Eye (tissue), 1 donor: Measurements from ENCODE around the gene KCNK2.

Experiments
- DNase-seq: peaks from one replicate; pipeline ENCODE4 v3.0.0-alpha.2; 2015

KCNK2 gene

GRCh38 chr1:215101511-215101910 lies 19.0 kb downstream of the KCNK2 start:
- no peak for DNase-seq

- no peak for DNase-seq
Measured at GRCh38 chr1:215104283-215104682, 21.7 kb downstream of the KCNK2 start.

- no peak for DNase-seq
Measured at GRCh38 chr1:215106067-215106466, 23.5 kb downstream of the KCNK2 start.

DNA sequence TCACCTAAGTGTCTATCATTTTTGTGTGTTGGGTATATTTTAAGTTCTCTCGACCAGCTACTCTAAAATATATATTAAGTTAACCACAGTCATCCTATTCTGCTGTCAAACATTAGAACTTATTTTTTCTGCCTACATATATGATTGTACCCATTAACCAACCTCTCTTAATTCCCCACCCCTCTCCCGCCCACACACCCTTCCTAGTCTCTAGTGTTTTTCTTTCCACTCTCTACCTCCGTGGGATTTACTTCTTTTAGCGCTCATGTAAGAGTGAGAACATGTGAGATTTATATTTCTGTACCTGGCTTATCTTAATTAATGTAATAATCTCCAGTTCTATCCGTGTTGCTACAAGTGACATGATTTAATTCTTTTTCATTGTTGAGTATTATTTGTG lies 26.6 kb downstream of the KCNK2 start:
- DNase-seq: no peak

DNA sequence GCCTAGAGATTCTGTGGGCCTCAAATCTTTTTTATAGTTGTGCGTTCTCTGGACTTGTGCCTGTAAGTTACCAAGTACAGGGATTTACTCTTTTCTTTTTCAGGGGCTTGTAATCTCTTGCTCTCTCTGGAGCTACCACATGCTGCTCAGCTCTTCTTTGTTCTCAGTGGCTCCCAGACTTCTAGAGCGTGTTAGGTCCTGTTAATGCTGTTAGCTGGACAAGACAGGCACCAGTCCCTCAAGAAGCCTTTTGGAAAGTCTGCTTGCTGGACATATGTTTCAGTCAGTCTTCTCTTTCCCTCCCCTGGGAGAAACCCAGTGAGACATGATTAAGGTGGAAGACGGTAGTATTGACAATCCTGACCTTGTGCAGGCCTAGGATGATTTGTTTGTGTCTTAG lies 29.4 kb downstream of the KCNK2 start:
- DNase-seq: no peak

GRCh38 chr1:215113776-215114153 lies 31.2 kb downstream of the KCNK2 start:
- no peak for DNase-seq

DNA sequence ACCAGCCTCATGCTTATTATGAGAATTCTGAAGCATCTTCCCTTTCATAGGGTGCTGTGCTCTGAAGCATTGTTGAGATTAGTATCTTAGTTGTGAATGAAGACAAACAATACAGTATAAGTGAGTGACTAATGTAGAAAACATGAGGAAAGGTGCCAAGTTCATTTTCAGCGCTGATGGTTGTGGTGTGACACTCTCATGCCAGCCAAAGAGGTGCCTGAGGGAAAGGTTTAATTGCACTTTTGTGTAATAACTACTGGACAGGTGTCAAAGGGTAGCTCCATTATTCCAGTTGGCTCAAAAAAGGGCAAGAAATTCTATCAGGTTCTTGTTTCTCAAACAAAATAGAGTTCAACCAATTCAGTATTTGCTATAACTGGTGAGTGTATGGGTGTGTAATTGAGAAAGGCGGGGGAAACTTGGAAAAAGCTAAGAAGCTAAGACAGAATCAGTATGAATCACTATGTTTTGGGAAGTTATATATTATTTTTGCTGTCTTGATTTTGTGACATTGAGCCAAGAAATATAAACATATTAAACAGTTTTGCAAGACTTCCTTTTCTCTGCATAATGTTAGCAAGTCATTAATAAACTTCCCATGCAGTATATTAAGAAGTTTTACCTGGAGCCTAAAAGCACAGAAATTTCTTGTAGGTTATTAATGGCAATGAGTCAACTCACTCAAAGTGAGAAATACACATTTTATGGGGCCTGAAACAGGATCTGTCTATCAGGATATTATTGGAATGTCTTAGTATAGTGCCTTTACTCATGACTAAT lies 31.8 kb downstream of the KCNK2 start:
- peak; percentile 10 for DNase-seq

DNA sequence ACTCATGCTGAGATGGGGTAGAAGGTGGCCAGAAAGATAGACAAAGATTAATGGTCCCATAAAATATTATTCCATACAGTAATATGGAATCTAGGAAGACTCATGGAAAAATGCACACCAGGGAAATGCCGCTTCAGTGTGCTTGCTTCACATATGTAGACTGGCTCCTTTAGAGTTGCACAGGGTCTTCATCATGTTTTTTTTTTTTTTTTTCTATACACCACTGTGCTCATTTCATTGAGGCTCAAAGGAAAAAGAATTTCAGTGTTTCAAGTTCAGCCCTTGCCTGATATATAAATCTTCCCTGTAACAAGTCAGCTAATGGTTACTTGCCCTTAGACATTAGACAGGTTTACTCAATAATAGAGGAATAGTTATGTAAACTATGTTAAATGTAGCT lies 33.2 kb downstream of the KCNK2 start:
- no peak for DNase-seq

GRCh38 chr1:215118081-215118480 lies 35.5 kb downstream of the KCNK2 start:
- no peak for DNase-seq

DNA sequence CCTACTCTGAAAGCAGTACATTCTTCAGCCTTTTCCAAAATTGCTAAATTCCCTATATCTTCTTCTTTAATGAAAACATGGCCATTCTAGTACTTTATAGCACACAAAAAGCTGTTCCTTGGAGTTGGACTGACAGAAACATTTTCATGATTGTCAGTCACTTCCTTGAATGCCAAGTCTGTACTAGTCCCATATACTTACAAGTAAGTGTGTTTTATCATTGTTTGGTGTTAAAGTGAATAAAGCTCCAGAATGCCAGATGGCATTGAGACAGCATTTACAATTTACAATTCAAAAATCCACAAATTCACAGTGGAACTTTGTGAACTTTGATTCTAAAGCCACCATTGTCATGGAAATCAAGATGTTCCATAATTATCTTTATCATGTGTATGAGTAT lies 36.5 kb downstream of the KCNK2 start:
- no peak for DNase-seq

DNA sequence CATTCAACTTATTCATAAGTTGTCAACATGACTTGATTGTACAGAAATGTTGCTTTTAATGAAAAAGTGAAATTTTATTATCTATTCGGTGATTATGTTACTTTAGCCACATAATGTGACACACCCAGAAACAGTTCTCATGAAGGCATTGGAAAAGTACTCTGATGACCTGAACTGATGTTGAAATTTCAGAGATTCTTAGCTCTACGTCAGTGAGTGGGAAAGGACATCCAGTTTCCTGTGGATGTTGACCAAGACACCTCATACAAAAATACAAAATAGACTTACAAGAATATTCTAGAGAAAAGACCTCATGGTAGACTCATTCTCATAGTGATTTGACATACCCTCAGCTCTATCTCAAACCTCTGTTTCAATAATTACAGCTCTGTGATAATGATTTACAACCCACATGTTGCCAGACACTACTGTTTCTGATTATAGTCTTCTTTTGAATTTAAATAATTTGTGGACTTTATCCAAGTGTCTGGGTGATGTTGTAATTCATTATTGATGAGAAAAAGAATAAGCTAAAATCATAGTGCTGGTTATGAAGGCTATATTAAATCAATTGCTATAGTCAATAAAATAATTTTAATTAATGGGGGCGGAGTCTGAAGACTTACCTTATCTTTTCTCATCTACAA lies 37.3 kb downstream of the KCNK2 start:
- no peak for DNase-seq

DNA sequence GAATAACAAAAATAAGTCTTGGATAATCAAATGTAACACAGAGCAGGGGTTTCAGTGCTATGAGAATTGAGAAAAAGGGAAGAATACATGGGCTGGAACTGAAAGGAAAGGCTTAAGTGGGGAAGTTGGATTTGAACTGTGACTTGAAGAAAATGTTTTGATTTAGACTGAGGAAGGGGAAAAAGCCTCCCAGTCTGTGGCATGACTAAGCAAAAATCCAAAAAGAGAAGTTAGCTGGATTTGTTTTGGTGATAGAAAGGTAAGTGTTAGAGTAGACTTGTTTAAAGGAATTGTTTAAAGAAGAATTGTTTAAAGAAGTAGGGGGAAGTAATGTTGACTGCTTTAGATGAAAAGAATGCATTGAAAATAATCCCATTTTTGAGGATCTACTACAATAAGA lies 46.0 kb downstream of the KCNK2 start:
- no peak for DNase-seq

DNA sequence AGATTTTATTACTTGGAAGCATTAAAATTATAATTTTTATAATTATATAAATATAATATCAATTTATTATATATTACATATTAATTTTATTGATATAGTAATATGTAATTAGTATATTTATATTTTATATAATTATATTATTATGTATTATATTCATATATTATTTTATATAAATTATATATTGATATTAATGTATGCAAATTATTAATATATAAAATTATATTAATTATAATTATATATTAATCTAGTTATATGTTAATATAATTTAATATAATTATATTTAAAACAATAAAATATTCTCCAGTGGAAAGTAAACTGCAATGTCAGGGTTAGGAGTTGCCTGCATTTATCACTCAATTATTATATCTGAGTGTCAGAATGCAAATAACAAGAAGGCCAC lies 48.8 kb downstream of the KCNK2 start:
- no peak for DNase-seq

- DNase-seq: no peak
Measured at GRCh38 chr1:215132156-215132555, 49.6 kb downstream of the KCNK2 start.

DNA sequence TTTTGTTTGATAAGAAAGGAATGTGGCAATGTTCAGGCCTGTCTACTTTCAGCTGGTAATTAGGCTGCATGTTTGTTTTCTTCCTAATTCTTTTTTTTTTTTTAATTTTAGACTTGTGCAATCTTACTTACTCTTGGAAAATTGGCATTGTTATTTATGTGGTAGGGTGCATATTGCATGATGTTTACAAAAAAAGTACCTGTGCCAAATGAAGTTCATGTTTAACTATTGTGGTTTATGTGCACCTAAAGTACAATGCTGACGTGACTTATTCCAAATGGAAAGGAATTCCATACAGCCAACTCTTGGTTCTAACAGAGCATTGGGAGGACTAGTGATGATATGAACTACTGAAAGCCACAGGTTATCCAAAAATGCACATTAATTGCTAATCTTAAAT lies 51.0 kb downstream of the KCNK2 start:
- DNase-seq: no peak

GRCh38 chr1:215137985-215138384 lies 55.4 kb downstream of the KCNK2 start:
- DNase-seq: no peak

GRCh38 chr1:215140135-215140534 lies 57.6 kb downstream of the KCNK2 start:
- no peak for DNase-seq

DNA sequence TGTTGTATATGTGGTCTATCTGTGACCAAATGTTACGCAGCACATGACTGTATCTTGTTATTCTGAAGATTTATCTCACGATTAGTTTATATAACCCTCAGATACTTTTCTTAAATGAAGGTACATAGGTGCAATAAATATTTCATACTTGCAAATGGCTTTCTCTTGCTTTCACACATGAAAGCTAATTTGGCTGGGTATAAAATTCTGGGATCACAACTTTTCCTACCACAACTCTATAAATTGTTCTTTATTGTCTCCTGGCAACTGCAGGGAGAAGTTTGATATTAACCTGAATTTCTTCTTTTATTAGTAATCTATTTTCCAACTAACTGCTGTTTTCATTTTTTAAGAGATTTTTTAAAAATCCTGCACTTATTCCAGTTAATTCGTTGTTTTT lies 58.9 kb downstream of the KCNK2 start:
- no peak for DNase-seq

GRCh38 chr1:215143497-215143896 lies 61.0 kb downstream of the KCNK2 start:
- no peak for DNase-seq

DNA sequence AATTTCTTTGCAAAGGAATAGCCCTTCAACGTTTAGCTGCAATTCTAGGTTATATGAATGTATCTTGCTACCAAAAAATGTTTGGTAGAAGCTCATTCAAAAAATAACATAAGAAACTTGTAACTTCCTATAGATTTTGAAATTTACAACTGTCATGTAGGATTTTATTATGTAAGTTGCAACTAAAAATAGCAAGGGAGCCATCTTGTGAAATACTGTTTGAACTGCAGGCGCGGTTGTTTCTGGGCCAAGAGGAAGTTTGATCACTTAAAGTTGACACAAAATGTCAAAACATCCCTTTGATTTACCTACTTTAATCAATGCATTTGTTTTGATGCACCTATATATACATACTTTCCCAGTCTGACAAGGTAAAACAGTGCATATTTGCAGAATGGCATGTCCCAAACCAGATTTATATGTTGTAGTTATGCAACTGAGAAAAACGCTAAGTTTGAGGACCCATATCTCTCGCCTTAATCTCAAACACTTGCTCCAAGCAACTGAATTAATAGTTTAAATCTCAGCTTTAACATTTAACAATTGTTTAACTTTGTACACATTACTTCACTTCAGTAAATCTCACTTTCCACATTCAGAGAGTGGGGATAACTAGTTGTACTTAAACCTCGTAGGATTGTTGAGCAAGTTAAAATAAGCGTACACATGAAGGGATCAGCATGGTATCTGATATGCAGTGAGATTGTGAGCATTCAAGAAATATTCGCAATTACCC lies 63.9 kb downstream of the KCNK2 start:
- peak; percentile 55 for DNase-seq

GRCh38 chr1:215147024-215147423 lies 64.5 kb downstream of the KCNK2 start:
- no peak for DNase-seq

GRCh38 chr1:215151841-215152549 lies 69.5 kb downstream of the KCNK2 start:
- DNase-seq: no peak

DNA sequence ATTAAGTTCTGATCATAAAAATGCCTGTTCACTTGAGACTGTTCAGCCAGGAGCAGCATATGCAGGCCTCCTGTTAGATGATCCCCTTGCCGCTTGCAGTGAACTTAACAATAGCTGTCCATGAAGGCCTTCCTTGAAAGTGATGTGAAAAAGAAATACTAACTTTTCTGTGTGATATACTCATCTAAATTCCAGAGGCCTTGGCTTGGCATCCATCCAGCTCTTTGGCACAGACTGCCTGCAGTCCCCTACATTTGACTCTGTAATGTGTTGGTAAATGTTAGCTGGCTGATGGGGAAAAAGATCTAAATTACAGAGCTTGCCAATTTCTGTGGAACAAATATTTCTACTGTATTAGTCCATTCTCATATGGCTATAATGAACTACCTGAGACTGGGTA lies 73.7 kb downstream of the KCNK2 start:
- DNase-seq: no peak
